NCI-H748 (cell line): ENCODE measurements around the gene DHX16.
A peak's percentile ranks its signal among the peaks of the same experiment; 100 is the strongest.
"Not testable (repeated sequence)": the region's sequence is repeated elsewhere in the genome, so short reads cannot be mapped to it uniquely, and the experiment has no call there.

Source experiments
- DNase-seq: peaks from one replicate; lab custom pipeline; 2025; ENCODE audit not compliant: unreplicated experiment; lab: John Stamatoyannopoulos, UW

DHX16 gene

GRCh38 chr6:30672445-30673253 is at the start of gene DHX16:
DHX16 (minus strand) TSS chr6:30673006; CDS start chr6:30672841, 165 bp downstream.
- DNase-seq, result peak; percentile 99

DNA sequence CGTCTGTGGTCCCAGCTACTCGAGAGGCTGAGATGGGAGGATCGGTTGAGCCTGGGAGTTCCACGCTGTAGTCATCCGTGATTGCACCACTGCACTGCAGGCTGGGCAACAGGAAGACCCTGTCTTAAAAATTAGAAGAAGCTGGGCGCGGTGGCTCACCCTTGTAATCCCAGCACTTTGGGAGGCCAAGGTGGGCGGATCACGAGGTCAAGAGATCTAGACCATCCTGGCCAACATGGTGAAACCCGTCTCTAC is 49.1 kb upstream of the DHX16 start:
- not testable (repeated sequence) for DNase-seq

GRCh38 chr6:30721198-30722024 is 48.6 kb upstream of the DHX16 start:
- peak; percentile 95 for DNase-seq

DNA sequence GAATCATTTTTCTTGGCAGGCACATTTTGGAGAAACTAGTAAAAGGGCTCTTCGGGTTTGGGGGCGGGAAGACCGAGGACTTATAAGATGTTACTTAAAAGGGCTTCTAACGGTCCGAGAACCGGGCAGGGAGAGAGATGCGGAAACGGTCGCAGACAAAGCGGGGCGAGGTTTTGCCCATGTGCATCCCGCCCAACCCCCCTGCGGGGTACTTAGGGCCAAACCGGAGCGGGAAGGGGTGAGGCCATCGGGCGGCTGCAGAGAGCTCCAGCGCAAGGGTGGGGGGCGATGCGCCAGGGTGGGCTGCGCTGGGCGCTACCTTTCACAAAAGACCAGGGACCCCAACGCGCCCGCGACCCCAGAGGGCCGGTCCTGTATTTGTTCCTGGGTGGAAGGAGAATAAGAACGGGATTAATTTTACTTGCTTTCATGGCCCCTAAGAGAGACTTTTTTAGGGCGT is 48.0 kb upstream of the DHX16 start:
- DNase-seq, result peak; percentile 93

DNA sequence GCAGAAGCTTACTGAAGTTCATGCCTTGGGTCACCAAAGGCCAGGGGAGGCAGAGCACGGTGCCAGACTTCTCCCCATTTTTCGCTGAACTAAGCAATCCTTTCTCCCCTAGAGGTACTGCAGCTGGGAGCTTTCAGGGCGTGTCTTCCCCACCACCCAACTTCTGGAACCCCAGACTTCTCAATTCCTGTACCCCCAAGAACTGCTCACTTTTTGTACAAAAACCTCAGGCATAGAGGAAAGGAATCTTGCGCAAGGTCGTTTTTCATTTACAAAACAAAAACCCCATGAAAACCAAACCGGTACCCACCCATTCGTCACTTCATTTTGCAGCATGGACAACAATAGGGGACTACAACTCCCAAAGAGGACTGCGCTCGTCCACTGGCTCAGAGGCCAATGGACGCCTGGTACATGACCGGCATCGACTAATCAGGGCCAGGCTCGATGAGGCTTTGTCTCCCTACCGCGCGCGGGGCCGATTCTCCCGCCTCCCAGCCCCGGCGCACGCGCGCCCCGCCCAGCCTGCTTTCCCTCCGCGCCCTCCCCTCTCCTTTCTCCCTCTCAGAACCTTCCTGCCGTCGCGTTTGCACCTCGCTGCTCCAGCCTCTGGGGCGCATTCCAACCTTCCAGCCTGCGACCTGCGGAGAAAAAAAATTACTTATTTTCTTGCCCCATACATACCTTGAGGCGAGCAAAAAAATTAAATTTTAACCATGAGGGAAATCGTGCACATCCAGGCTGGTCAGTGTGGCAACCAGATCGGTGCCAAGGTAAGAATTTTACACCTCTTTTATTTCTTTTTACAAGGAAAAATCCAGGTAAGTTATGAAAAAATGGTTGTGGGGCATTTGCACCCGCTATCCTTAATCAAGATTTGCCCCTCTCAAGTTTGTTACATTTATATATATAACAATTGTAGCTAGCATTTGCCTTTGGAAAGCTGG is 47.3 kb upstream of the DHX16 start, which contains the start of gene TUBB:
Gene TUBB (plus strand): TSS at position 562 of the 947 bp plus-strand sequence. CDS start 155 bp downstream, at position 717.
- DNase-seq, result peak; percentile 100

- DNase-seq, result peak; percentile 55
Observed at GRCh38 chr6:30719356-30719755, 46.5 kb upstream of the DHX16 start.

DNA sequence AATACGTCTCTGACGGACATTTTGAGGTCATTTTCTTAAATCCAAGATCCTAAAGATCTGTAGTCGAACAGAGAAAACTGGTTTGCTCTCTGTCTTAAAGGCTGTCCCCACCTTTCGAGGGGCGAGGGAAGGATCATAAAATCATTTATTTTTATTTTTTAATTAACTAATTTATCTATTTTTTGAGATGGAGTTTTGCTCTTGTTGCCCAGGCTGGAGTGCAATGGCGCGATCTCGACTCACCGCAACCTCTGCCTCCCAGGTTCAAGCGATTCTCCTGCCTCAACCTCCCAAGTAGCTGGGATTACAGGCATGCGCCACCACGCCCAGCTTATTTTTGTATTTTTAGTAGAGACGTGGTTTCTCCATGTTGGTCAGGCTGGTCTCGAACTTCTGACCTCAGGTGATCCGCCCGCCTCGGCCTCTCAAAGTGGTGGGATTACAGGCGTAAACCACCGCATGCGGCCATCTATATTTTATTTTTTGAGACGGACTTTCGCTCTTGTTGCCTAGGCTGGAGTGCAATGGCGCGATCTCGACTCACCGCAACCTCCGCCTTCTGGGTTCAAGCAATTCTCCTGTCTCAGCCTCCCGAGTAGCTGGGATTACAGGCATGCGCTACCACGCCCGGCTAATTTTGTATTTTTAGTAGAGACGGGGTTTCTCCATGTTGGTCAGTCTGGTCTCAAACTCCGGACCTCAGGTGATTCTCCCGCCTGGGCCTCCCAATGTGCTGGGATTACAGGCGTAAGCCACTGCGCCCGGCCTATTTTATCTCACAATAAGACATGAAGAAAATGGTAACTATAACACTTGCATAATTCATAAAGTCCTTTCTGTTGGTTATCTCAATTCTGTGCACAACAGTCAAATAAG is 45.3 kb upstream of the DHX16 start:
- DNase-seq, result not testable (repeated sequence)

- DNase-seq, result peak; percentile 100
Observed at GRCh38 chr6:30717129-30717844, 44.5 kb upstream of the DHX16 start, which contains the start of gene MDC1. MDC1 (minus strand) TSS chr6:30717281; CDS start chr6:30715175, 2,106 bp downstream.

- no peak for DNase-seq
Observed at GRCh38 chr6:30716879-30717128, 44.0 kb upstream of the DHX16 start.

DNA sequence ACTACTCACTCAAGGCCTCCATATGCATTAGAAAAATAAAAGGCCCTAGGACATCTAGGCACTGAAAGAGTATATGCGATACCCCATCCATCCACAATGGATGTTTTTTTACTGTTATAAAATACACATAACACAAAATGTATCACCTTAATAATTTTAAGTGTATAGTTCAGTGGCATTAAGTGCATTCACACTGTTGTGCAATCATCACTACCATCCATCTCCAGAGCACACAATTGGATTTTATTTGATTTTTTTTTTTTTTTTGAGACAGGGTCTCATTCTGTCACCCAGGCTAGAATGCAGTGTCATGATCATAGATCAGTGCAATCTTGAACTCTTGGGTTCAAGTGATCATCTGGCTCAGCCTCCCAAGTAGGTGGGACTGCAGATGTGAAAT is 41.5 kb upstream of the DHX16 start:
- DNase-seq, result no peak

DNA sequence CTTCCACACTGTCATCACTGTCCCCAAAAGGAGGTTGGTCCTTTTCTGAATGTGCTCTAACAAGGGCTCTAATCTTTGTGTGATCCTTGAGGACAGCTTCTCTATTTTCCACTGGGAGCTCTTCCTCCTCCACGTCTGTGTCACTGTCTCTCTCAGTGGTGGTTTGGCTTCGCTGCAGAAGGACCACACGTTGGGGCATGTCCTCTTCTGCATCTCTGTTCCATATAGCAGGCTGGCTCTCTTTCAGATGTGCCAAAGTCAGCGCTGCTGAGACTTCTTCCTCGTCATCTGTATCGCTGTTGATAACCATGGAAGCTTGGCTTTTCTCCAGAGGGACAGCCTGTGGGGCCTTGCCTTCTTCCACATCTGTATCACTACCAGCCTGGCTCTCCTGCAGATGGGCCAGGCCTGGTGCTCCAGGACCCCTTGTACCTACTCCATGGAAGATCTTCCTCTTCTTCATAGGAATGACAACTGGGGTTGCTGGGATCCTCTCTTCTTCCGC is 39.7 kb upstream of the DHX16 start:
- no peak for DNase-seq

GRCh38 chr6:30711758-30712380 is 39.1 kb upstream of the DHX16 start:
- no peak for DNase-seq

- no peak for DNase-seq
Observed at GRCh38 chr6:30709101-30709868, 36.5 kb upstream of the DHX16 start.

GRCh38 chr6:30707281-30707850 is 34.6 kb upstream of the DHX16 start:
- DNase-seq, result peak; percentile 69

GRCh38 chr6:30705620-30706019 is 32.8 kb upstream of the DHX16 start:
- DNase-seq, result no peak

DNA sequence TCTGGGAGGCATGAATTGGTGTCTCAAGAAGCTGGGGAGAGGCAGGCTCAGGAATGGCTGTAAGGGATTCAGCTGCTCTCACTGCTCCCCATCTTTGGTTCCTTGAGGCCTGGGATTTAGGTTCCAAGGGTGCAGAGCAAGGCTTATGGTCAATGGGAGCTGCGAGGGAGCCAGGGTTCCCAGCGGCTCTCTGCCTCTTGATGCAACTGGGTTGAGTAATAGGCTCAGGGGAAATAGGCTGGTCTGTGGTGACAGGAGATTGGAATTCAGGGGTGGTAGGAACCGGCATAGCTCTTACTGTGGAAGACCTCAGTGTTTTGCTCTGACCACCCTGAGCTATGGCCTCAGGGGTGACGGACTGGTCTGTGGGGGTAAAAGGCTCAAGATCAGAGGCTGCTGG is 31.0 kb upstream of the DHX16 start:
- no peak for DNase-seq

GRCh38 chr6:30703011-30703410 is 30.2 kb upstream of the DHX16 start:
- DNase-seq, result no peak

DNA sequence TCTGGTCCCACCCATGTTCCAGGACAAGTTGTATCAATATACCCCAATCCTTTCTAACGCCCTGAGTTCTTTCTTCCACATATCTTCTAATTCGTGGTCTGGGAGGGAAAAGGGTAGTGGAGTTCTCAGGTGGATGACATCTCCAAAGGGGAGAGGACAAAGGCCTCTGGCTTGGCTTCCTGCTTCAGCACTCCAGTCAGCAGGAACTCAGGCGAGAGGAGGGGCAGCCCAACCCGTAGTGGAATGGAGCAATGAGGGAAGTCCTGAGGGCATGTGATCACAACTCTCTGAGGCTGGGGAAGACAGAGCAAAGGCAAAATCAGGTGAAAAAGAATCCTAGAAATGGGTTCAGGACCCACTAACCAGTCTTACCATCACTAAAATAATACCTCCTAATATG is 27.5 kb upstream of the DHX16 start:
- no peak for DNase-seq
